HG02610 (cell line): ENCODE measurements around the gene HAPLN1.
A peak's percentile ranks its signal among the peaks of the same experiment; 100 is the strongest.

ENCODE experiments used
- ATAC-seq: cut with Tn5 transposase; IDR thresholded peaks from one replicate; pipeline ENCODE4 v1.9.1; 2021; ENCODE audit warnings: mild to moderate bottlenecking, moderate library complexity; ENCODE audit not compliant: unreplicated experiment

HAPLN1 gene

DNA sequence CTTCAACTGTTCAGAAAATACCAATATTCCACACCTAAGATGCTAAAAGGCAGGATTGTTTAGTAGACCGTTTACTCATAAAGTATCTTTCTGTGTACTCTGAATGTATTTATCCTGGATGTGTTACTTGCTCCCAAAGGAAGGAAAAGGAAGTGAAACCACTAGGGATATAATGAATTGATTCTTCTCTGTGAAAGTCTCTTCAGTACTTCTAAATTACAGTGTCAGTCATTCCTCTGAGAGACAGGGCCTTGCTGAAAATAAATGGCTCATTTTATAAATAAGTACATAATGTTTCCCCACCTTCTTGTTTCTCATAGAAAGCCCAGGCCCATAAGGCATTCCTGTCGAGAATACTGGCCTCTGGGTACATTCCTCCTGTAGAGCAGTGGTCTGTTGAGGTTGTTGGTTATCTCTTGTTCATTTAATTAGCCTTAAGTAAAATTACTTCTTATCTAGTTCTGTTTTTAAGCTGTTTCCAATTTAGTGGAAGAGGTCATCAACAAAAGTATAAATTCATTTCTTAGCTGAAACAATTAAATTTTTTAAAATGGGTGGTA, 1.6 kb downstream of the HAPLN1 start:
- ATAC-seq = no peak

DNA sequence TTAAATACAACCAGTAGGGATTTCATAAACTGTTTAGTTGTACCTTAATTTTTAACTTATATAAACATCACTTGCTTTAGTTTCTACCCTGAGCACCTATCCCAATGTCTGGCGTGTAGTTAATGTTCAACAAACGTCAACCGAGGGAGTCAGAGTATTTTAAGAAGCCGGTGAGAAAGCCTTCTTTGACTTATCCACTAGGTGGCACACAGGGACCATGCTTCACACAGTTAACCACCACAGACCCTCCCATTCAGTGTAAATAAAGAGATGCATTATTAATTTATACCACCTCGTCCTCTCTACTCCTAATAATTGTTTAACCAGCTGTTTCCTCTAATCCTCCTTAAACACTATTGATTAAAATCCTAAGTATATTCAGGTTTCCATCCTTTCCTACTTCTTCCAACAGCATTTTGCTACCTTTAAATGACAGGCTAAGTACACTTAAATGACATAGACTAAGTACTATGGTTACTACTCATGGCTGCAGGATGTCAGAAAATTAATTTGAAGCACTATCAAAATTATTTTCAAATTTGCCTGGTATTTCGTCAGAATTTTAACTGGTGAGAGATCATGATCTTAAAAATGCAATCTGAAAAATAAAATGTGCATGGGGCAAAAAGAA, 2.3 kb downstream of the HAPLN1 start:
- ATAC-seq = peak; percentile 71

DNA sequence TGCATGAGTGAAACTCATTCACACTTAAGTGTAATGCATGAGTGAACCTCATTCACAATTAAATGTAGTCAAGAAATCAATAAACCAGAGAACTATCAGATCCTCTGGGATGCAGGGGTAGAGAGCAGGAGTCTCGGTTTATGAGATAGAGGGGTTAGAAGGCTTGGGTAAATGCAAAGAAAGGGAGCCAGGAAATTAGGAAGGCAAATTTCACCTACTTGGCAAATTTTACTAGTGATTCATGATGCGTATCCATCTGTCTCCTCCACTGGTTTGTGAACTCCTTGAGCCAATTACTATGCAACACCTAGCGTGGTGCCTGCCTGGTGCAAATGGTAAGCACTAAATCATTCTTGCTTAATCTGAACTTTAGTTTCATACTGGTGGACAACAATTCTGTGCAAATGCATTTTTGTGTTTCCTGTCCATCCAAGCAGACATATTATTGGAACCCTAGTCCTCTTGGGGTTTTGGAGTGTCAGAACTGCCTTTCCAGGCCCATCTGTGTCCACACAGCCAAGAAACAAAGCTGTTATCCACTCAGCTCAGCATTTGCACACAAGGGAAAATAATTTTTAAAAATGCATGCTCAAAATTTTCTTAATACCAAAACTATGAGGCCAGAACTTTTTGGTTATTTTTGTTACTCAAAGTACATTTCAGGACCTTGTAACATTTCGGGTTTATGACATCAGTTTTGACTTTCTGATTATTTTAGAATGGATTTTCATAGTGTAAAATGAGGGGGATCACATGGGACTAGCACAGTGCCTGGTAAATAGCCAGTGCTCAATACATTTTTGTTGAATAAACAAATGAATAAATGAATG, 5.2 kb downstream of the HAPLN1 start:
- no peak for ATAC-seq

DNA sequence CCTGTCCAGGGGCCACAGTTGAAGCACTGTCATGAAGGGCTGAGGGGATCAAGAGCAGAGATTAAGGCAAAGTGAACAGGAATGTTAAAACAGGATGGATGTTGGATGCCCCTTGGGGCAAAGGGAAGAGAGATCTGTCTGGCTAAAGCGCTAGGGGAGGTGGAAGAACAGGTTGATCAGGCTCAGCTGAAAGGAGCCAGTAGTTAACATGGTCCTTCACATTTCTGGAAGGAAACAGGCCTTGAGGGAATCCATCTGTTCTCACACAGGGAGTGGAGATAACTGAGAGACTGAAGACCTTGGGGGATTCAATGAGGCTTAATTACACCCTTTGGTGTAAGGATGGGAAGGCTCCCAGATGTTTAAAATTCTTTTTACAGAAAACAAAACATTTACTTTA, 5.8 kb downstream of the HAPLN1 start:
- ATAC-seq = no peak

DNA sequence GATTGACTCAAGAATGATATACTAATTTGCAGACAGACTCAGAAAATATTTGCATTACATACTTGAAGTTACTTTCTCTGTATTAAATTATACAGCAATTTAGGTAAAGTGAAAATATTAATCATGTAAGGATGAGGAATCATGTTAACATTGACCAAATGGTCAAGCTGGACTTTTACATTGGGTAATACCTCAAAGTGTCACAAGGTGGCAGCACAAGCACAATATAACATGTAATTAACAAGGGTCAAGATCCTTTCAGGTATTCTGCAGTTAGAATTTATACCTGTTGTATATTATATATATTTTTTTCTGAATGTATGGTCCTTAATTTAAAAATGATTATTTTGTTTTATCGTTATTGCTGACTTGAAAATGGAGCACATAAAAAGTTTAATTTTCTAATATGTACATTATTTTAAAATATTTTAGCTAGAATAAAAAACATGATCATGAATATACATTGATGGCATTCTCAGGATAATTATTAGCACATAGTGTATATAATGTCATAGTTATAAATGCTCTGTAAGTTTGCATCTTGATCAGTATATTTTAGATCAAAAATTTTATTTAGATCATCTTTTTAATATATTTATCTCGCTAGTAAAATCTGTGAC, 8.6 kb downstream of the HAPLN1 start:
- ATAC-seq = peak; percentile 64

DNA sequence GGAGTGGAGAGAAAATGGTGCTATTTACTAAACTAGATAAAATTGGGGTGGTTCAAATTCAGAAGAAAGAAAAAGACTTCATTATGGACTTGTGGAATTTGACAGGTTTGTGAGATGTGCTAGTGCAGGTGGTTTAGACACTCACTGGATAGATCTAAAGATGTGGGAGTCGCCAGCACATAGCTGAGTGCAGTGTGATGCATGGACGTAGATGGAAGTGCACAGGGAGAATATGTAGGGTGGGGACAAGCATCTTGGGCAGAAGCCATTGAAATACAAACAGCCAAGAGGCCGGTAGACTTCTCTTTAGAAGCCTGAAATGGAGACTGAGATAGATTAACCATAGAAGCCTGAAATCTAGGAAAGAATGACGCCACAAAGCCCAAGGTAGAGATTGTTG, 10.7 kb downstream of the HAPLN1 start:
- no peak for ATAC-seq

DNA sequence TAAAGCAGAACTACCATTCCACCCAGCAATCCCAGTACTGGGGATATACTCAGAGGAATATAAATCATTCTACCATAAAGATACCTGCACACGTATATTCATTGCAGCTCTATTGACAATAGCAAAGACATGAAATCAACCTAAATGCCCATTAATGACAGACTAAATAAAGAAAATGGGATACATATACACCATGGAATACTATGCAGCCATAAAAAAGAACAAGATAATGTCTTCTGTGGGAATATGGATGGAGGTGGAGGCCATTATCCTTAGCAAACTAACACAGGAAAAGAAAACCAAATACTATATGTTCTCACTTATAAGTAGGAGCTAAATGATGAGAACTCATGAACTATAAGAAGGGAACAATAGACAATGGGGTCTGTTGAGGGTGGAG, 12.5 kb downstream of the HAPLN1 start:
- no peak for ATAC-seq

DNA sequence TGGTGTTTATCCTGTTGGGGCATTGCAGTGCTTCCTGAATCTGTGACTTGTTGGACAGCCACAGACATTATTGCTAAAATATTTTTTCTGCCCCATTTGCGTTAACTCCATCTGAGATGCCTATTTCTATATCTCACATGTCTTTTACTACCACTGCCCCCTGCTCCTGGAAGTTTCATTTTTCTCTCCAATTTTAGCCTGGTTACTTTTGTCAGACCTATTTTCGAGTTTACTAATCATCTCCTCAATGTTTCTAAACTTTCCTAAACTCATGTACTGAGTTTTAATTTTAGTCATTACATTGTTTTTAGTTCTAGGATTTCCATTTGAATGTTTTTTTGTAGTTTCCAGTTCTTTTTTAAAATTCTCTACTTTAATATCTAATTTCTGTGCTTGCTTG, 17.6 kb downstream of the HAPLN1 start:
- no peak for ATAC-seq

DNA sequence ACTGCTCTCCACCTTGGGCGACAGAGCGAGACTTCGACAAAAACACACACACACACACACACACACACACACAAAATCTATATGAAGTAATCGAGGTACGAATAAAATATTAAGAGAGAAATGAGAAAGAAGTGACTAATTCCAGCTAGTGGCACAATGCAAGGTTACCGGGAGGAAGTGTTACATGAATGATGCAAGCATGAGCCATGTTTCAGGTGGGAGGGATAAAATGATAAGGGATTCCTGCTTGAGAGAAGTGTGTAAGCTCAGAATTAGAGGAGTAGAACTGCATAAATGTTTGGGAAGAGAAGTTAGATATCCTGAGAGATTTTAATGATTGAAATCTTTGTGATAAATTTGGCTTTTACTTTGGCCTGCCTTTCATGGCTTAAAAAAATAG, 18.8 kb downstream of the HAPLN1 start:
- ATAC-seq = no peak

DNA sequence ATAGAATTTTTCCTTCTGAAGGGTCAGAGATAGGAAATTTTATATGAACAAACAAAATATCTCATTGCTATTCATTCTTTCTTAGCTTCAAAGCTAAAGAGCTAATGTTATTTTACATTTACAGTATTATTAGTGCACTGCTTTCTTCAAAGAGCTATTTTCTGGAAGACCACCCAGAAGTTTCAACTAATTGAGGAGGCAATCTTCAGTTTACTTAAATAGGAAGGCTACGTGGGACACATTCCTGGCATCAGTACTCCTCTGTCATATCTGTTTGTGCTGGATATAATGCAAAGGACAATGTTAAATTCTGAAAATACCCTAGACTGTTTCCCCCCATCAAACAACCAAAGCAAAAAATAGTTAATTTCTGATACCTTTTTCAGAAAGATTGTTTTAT, 30.8 kb downstream of the HAPLN1 start:
- no peak for ATAC-seq

DNA sequence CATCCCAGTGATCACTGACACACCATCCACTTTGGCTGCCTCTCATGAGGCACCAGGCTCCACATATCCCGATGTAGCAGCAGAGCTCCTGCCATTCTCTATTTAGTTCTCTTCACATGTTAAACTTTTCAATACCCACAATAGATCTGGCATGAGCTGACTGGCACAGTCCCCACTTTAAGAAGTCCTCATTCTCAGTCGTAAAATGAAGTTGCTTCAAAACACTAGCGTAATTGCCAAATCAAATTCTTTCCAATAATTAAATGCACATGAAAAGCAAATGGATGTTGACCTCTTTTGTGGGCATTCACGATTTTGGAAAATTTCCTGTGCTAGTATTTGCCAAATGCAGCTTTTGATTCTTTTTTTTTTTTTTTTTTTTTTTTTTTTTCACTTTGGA, 32.4 kb downstream of the HAPLN1 start:
- ATAC-seq = no peak

DNA sequence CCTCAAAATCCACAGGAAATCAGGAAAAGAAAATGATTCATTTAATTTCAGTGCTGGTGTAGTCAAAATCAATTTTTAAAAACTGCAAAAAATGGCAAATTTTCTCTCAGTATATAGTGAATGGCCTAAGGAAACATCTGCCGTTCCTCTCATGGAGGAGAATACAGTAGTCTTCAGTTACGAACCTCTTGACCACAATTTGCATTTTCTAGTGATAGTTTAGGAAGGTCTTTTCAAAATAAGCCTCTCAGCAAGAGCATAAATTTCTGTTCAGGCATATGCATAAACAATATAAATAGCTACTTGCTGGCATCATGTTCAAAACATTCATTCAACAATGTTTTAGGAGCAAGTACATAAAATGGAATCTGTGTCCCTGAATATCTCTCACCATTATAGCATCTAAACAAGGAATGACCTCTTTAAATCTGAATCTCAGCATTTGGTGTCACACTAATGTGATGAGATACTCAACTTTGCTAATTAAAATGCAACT, 33.5 kb downstream of the HAPLN1 start:
- ATAC-seq = no peak

DNA sequence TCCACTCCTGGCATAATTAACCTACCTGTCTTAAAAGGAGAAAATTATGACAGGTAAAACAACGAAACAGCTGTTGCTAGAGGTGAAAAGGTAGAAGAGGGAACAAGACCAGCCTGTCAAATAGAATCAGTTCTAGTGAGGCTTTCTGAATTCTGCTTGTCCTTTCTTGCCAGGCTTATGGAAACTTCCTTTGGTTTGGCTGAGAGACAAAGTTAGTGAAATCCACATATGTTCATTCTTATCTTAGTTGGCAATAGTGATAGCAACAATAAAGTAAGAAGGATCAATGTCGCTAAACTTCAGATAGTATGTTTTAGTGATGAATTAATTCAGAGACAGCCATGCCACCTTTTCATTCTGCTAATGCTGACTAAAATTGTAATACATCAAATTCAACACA, 34.4 kb downstream of the HAPLN1 start:
- ATAC-seq = no peak

DNA sequence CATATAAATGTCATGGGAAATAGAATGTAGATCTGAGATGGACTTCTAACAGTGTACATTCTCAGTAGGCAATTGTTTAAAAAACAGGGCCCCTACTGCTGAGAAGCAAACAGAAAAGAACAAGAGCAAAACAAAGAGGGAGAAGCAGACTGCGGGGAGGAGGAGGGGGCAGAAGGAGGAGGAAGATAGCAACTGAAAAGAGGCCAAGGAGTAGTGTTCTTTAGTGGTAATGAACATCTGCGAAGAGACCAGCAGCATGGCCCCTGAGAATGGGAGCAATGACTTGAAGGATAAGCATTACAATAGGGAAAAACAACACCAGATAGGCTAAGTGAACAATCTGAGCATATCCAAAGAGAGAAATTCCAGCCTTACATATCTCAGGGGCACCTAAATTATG, 36.8 kb downstream of the HAPLN1 start:
- no peak for ATAC-seq

DNA sequence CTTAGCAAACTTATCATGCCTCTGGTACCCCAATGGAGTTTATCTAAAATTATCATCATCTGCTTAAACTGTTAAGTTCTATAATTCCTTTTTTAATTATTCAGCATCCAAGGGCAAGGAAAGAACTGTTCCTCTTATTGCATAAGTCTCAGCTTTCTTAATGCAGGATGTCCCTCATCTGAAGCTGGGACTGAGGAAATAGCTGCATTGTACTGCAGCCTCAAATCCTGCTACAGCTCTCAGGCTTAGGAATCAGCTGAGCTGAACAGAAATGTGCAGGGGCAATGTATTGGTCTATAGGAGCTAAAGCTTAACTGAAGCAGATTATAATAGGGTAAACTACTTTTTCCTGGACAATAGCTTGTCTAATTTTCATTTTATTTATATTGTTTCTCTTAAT, 48.0 kb downstream of the HAPLN1 start:
- ATAC-seq = no peak

DNA sequence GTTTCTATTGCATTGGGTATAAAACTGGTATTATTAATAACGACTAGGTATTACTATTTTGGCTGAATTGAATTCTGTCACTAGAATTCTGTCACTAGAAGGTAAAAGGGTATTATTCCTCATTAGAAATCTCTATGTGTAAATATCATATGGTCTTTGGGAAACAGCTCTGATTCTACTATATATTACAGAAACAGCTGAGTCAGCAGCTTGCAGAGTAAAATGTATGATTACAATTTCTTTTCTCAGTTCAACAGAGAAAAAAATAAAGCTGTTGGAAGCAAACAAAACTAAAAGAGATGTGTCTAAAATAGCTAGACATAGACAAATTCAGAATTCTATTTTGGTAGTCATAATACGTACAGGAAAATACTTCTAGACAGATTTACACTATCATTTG, 48.5 kb downstream of the HAPLN1 start:
- ATAC-seq = no peak

DNA sequence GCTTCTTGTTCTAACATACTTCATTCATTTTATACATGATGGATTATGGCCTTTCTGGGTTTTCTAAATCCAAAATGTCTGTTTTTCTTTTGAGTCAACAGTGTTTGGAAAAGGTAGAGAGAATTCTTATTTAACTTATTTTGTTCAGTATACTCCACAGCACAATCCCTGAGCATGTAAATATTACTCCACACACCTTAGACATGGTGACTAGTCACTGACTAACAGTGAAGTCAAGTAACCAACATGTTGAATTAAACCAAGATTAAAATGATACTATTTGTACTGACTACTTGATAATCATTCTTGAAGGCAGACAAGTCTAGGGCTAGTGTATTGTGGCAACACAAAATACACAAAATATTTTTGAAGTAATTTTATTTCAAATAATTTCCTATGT, 55.0 kb downstream of the HAPLN1 start:
- ATAC-seq = no peak

DNA sequence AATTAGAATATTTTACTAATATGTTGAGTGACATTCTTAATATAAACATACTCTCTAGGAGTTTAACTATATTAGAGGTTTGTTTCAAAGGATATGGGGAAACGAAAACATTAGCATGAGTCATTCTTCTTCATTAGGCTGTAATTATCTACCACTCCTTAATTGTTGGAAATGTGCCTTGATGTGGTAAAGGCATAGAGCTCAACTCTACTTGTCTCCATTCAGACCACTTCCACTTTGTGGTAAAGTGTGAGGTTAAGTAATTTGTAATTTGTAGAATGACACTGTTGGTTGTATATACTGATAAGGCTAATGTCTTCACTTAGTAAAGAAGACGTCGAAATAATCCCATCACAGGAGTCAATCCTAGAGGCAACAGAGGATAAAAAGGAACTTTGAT, 58.1 kb downstream of the HAPLN1 start:
- no peak for ATAC-seq

DNA sequence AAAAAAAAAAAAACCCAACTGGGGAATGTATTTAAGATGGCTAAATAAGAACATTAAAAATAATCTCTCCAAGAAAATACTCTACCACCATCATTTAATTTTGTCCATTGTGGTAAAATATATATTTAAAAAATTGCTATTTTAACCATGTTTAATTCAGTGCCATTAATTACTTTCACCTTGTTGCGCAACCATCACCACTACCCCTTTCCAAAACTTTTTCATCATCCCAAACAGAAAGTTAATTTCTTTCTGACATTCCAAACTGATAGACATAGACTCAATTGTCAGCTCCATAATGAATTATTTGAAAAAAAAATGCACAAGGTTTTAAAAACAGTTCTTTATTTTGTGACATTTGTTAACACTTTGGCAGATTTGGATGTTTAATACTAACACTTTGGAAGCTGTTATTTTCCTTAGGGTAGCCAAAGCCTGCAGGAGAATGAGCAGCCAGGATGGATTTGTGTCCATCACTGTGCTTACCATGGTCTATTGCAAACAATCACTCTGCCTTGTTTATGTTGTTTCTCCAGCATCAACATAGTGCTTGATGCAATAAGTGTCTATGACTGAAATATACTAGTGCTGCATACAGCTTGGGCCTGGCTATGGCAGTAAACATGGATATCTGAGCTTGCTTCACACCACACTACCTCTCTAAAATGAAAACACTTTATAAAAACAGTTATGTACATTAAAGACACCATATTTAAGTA, 62.7 kb downstream of the HAPLN1 start:
- no peak for ATAC-seq

DNA sequence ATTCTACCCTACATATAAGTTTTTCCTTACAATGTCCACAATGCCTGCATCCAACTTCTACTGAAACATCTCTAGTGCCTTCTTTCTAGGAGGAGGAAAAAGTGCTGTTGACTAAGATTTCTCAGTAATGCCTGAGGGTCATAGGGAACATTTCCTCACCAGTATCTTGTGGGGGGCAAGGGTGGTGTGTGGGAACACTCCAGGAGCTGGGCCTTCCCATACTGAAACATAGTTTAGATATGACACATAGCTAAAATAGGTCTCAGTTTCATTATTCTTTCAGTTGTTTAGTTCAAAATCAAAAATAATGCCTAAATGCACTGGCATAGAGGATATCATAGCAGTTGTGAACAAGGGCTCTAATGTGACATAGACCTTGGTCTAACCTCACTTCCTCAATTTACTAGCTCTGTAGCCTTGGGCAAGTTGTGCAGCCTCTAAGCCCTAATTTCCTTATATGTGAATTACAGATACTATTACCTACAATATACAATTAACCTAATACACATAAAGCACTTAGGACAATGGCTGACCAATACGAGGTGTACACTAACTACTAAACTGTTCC, 66.1 kb downstream of the HAPLN1 start:
- ATAC-seq = peak; percentile 34

DNA sequence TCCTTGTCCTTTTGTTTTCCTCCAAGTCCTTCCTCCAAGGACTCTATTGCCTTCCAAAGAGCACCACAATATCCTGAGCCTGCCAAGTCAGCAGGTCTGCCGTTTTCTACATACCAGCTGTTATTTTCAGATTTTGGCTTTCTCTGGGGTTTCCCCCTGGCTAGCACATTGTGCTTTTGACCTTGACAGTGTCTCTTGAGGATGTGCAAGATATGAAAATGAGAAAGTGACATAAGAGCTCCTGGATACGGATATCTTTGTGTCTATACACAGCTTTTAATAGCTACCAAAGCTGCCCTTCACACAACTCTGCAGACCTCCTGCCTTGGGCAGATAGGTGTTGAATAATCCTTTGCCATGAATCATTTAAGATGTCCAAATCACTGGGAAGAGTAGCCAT, 67.0 kb downstream of the HAPLN1 start:
- peak; percentile 97 for ATAC-seq
